Measurements from ENCODE around the gene NPIPB2. TPM values are rescaled to one million over a fixed set of nuclear protein-coding genes. Genes with fewer than 3 reads are reported as not detected.
"Not testable (repeated sequence)": the region's sequence is repeated elsewhere in the genome, so short reads cannot be mapped to it uniquely, and the experiment has no call there.

The NPIPB2 gene
- total RNA-seq, 1 donor, result 4.7 TPM

GRCh38 chr16:11963706-11964105, 21.9 kb upstream of the NPIPB2 start:
- no peak for TF ChIP-seq CTCF (IDR thresholded peaks at IDR 0.05; ENCODE audit: extremely low read depth, low read depth, low read length)
- no peak overlapping the region for H2AFZ ChIP-seq (ENCODE audit: low read length)
- no peaks in the 10 kb centered on the region for H3K27me3 ChIP-seq (ENCODE audit: insufficient read depth, low read length)
- no peaks in the 10 kb centered on the region for H3K79me2 ChIP-seq (ENCODE audit: insufficient read depth, low read length)
- H3K4me1 ChIP-seq (ENCODE audit: insufficient read depth, low read length), result no peaks in the 10 kb centered on the region
- no peaks in the 10 kb centered on the region for H3K36me3 ChIP-seq (ENCODE audit: insufficient read depth, low read length)
- H3K4me2 ChIP-seq (ENCODE audit: insufficient read depth, low read length), result no peak overlapping the region
- H3K9me3 ChIP-seq (ENCODE audit: low read depth, low read length), result no peaks in the 10 kb centered on the region
- DNase-seq (ENCODE audit: insufficient read length, low spot score, missing footprints), result no peak
- no peak overlapping the region for H3K27ac ChIP-seq (ENCODE audit: low read depth, low read length)
- H3K4me3 ChIP-seq (ENCODE audit: insufficient read depth, low read length), result no peak overlapping the region
- no peaks in the 10 kb centered on the region for H4K20me1 ChIP-seq (ENCODE audit: insufficient read depth, low read length)

- not testable (repeated sequence) for H4K20me1 ChIP-seq (ENCODE audit: insufficient read depth, low read length); H3K4me3 ChIP-seq (ENCODE audit: insufficient read depth, low read length); H3K27ac ChIP-seq (ENCODE audit: low read depth, low read length); DNase-seq (ENCODE audit: insufficient read length, low spot score, missing footprints); H3K9me3 ChIP-seq (ENCODE audit: low read depth, low read length); H3K27me3 ChIP-seq (ENCODE audit: insufficient read depth, low read length); H3K79me2 ChIP-seq (ENCODE audit: insufficient read depth, low read length); H3K36me3 ChIP-seq (ENCODE audit: insufficient read depth, low read length); H2AFZ ChIP-seq (ENCODE audit: low read length); H3K4me2 ChIP-seq (ENCODE audit: insufficient read depth, low read length); H3K4me1 ChIP-seq (ENCODE audit: insufficient read depth, low read length)
These were observed 21.1 kb upstream of the NPIPB2 start for GRCh38 chr16:11962978-11963377.

GRCh38 chr16:11962457-11962856, 20.6 kb upstream of the NPIPB2 start:
- not testable (repeated sequence) for H3K36me3 ChIP-seq (ENCODE audit: insufficient read depth, low read length); DNase-seq (ENCODE audit: insufficient read length, low spot score, missing footprints); H4K20me1 ChIP-seq (ENCODE audit: insufficient read depth, low read length)

GRCh38 chr16:11957591-11958395, 15.9 kb upstream of the NPIPB2 start:
- H3K9me3 ChIP-seq (ENCODE audit: low read depth, low read length), result no peaks in the 10 kb centered on the region
- H4K20me1 ChIP-seq (ENCODE audit: insufficient read depth, low read length), result no peaks in the 10 kb centered on the region
- H3K36me3 ChIP-seq (ENCODE audit: insufficient read depth, low read length), result no peaks in the 10 kb centered on the region
- no peak overlapping the region for H2AFZ ChIP-seq (ENCODE audit: low read length)
- no peak for DNase-seq (ENCODE audit: insufficient read length, low spot score, missing footprints)
- no peaks in the 10 kb centered on the region for H3K79me2 ChIP-seq (ENCODE audit: insufficient read depth, low read length)
- no peak for TF ChIP-seq CTCF (IDR thresholded peaks at IDR 0.05; ENCODE audit: extremely low read depth, low read depth, low read length)
- no peaks in the 10 kb centered on the region for H3K27me3 ChIP-seq (ENCODE audit: insufficient read depth, low read length)
- H3K4me3 ChIP-seq (ENCODE audit: insufficient read depth, low read length), result no peak overlapping the region
- H3K4me1 ChIP-seq (ENCODE audit: insufficient read depth, low read length), result peaks cover 21% of the 10 kb centered on the region
- peak overlapping the region; percentile 36 for H3K4me2 ChIP-seq (ENCODE audit: insufficient read depth, low read length)
- peak overlapping the region; percentile 60 for H3K27ac ChIP-seq (ENCODE audit: low read depth, low read length)

More at GRCh38 chr16:11962457-11962856, 20.6 kb upstream of the NPIPB2 start:
- not testable (repeated sequence) for H3K27me3 ChIP-seq (ENCODE audit: insufficient read depth, low read length); H2AFZ ChIP-seq (ENCODE audit: low read length); H3K27ac ChIP-seq (ENCODE audit: low read depth, low read length); H3K4me1 ChIP-seq (ENCODE audit: insufficient read depth, low read length); H3K4me3 ChIP-seq (ENCODE audit: insufficient read depth, low read length); H3K79me2 ChIP-seq (ENCODE audit: insufficient read depth, low read length); H3K9me3 ChIP-seq (ENCODE audit: low read depth, low read length); H3K4me2 ChIP-seq (ENCODE audit: insufficient read depth, low read length)

GRCh38 chr16:11956558-11956957, 14.7 kb upstream of the NPIPB2 start:
- no peak for DNase-seq (ENCODE audit: insufficient read length, low spot score, missing footprints)
- Histone ChIP-seq H3K79me2 (ENCODE audit: insufficient read depth, low read length) (no peaks in the 10 kb centered on the region), H3K4me3 (ENCODE audit: insufficient read depth, low read length) (no peak overlapping the region), H3K27ac (ENCODE audit: low read depth, low read length) (no peak overlapping the region), H3K4me1 (ENCODE audit: insufficient read depth, low read length) (peaks cover 21% of the 10 kb centered on the region), H3K27me3 (ENCODE audit: insufficient read depth, low read length) (no peaks in the 10 kb centered on the region), H3K9me3 (ENCODE audit: low read depth, low read length) (no peaks in the 10 kb centered on the region), H3K4me2 (ENCODE audit: insufficient read depth, low read length) (no peak overlapping the region), H2AFZ (ENCODE audit: low read length) (no peak overlapping the region), H4K20me1 (ENCODE audit: insufficient read depth, low read length) (no peaks in the 10 kb centered on the region), H3K36me3 (ENCODE audit: insufficient read depth, low read length) (no peaks in the 10 kb centered on the region)
- TF ChIP-seq CTCF (IDR thresholded peaks at IDR 0.05; ENCODE audit: extremely low read depth, low read depth, low read length), result no peak

Measured in osteoblast (primary cell).